Chondrocyte (in vitro differentiated cells): ENCODE data around the gene TSSK1B. TPM values are rescaled to one million over a fixed set of nuclear protein-coding genes. Genes with fewer than 3 reads are reported as not detected.

Experiments
- DNase-seq: peaks from one replicate; pipeline ENCODE4 v3.0.0; 2021; ENCODE audit warnings: mixed read lengths, low spot score
- H3K27ac Mint-ChIP-seq: one replicate; pipeline ENCODE4 v1.8.0; 2021; ENCODE audit warnings: mild to moderate bottlenecking, moderate library complexity, mixed read lengths; ENCODE audit not compliant: unreplicated experiment
- H3K27me3 Mint-ChIP-seq: 2 replicates; pipeline ENCODE4 v1.8.0; 2021; ENCODE audit warnings: low read depth, mixed read lengths
- H3K36me3 Mint-ChIP-seq: 2 replicates; pipeline ENCODE4 v1.8.0; 2021; ENCODE audit warnings: low read depth, mixed read lengths
- H3K4me1 Mint-ChIP-seq: 2 replicates; pipeline ENCODE4 v1.8.0; 2021; ENCODE audit warnings: low read depth, mild to moderate bottlenecking, mixed read lengths
- H3K4me3 Mint-ChIP-seq: one replicate; pipeline ENCODE4 v1.8.0; 2021; ENCODE audit warnings: mild to moderate bottlenecking, moderate library complexity, mixed read lengths; ENCODE audit not compliant: unreplicated experiment
- H3K9me3 Mint-ChIP-seq: 2 replicates; pipeline ENCODE4 v1.8.0; 2021; ENCODE audit warnings: low read depth, mixed read lengths
- CTCF ChIP-seq: fragments of 200-600 bp; sonication (generic); IDR thresholded peaks from 2 replicates; pipeline ENCODE4 v1.5.0; 2021; ENCODE audit warnings: antibody characterized with exemption, mild to moderate bottlenecking, moderate library complexity
- total RNA-seq: library from RNA; stranded (reverse); gene quantifications from 3 replicates; pipeline ENCODE4 v1.2.1, GENCODE V29; 2021

Gene TSSK1B
- total RNA-seq, 1 donor from 2014 or later, result 0.10 TPM

GRCh38 chr5:113387844-113388243, 46.9 kb downstream of the TSSK1B start:
- no peak for DNase-seq
- Mint-ChIP-seq H3K4me1 (peaks cover 12% of the 10 kb centered on the region), H3K4me3 (no peak overlapping the region), H3K27ac (no peak overlapping the region), H3K36me3 (peaks cover 2% of the 10 kb centered on the region), H3K9me3 (no peaks in the 10 kb centered on the region), H3K27me3 (no peaks in the 10 kb centered on the region)
- no peak for TF ChIP-seq CTCF

- Mint-ChIP-seq H3K36me3 (peaks cover 2% of the 10 kb centered on the region), H3K9me3 (no peaks in the 10 kb centered on the region), H3K27ac (no peak overlapping the region), H3K4me1 (peaks cover 33% of the 10 kb centered on the region), H3K4me3 (no peak overlapping the region), H3K27me3 (no peaks in the 10 kb centered on the region)
- no peak for DNase-seq
- no peak for TF ChIP-seq CTCF
Measured at GRCh38 chr5:113384782-113385285, 50.0 kb downstream of the TSSK1B start.

- no peak for DNase-seq
- Mint-ChIP-seq H3K27ac (no peak overlapping the region), H3K4me3 (no peak overlapping the region), H3K4me1 (peaks cover 31% of the 10 kb centered on the region), H3K9me3 (no peaks in the 10 kb centered on the region), H3K36me3 (peaks cover 2% of the 10 kb centered on the region), H3K27me3 (no peaks in the 10 kb centered on the region)
- TF ChIP-seq CTCF, result no peak
Measured at GRCh38 chr5:113382731-113383130, 52.1 kb downstream of the TSSK1B start.

Other genes starting within 250 kb of the TSSK1B start
- gene MCC, start 53.5 kb upstream of the TSSK1B start, total RNA-seq, result 13.2 to 18.6 TPM (median 15.0 TPM) in 3 replicates
- 19.0 to 25.6 TPM (median 20.1 TPM) in 3 replicates for gene YTHDC2, start 78.7 kb upstream of the TSSK1B start, total RNA-seq